ENCODE data around the gene NACA. TPM values are rescaled to one million over a fixed set of nuclear protein-coding genes. Genes with fewer than 3 reads are reported as not detected.

The NACA gene
- total and polyA plus RNA-seq, 2 experiments from 2014 or later = 1,081 to 2,495 TPM

- no peak for DNase-seq (ENCODE audit: low spot score)
- no peak overlapping the region for H3K4me3 ChIP-seq
- no peaks in the 10 kb centered on the region for H3K9me2 ChIP-seq (ENCODE audit: insufficient read depth)
- peaks cover 64% of the 10 kb centered on the region for H3K36me3 Mint-ChIP-seq (ENCODE audit: low read depth)
- peaks cover 9% of the 10 kb centered on the region; the same call in 1 of the 2 replicates for H3F3A ChIP-seq (replicated peaks; ENCODE audit: low read depth)
- no peak overlapping the region for H3K4me2 ChIP-seq
- H3K79me2 ChIP-seq (replicated peaks; ENCODE audit: insufficient read depth) = peaks cover 100% of the 10 kb centered on the region
- no peaks in the 10 kb centered on the region for H3K27me3 ChIP-seq (ENCODE audit: insufficient read depth)
- H4K20me1 ChIP-seq (replicated peaks; ENCODE audit: insufficient read depth) = peaks cover 76% of the 10 kb centered on the region
- H3K27me3 Mint-ChIP-seq (ENCODE audit: insufficient read depth, low read depth, poor library complexity) = peaks cover 7% of the 10 kb centered on the region
- H3K36me3 ChIP-seq (ENCODE audit: insufficient read depth) = peaks cover 20% of the 10 kb centered on the region
- no peak overlapping the region for H3K27ac ChIP-seq (ENCODE audit: low read depth)
- no peak for ATAC-seq
- H3K9me3 Mint-ChIP-seq = no peaks in the 10 kb centered on the region
- TF ChIP-seq POLR2AphosphoS5 (IDR thresholded peaks at IDR 0.05; ENCODE audit: low read depth) (no peak), JUNB (IDR thresholded peaks at IDR 0.05; ENCODE audit: unreplicated experiment) (no peak), ETS1 (IDR thresholded peaks at IDR 0.05) (no peak), NANOG (IDR thresholded peaks at IDR 0.05; ENCODE audit: borderline replicate concordance) (no peak), REST (IDR thresholded peaks at IDR 0.05; ENCODE audit: unreplicated experiment) (no peak), CTCF (conservative IDR thresholded peaks at IDR 0.05; ENCODE audit: low read depth in 2 of 2) (no peak), ZNF331 (CRISPR knock-in tag; IDR thresholded peaks at IDR 0.05; ENCODE audit: low read depth) (no peak), ZNF462 (CRISPR knock-in tag; IDR thresholded peaks at IDR 0.05) (no peak), STAT1 (IDR thresholded peaks at IDR 0.05; ENCODE audit: unreplicated experiment) (no peak), EZH2phosphoT487 (IDR thresholded peaks at IDR 0.05; ENCODE audit: unreplicated experiment) (no peak), EZH2 (IDR thresholded peaks at IDR 0.05; ENCODE audit: low read depth, unreplicated experiment) (no peak), ZNF114 (CRISPR knock-in tag; IDR thresholded peaks at IDR 0.05) (no peak), CREB1 (CRISPR knock-in tag; IDR thresholded peaks at IDR 0.05; ENCODE audit: low read depth) (no peak)
- H3K4me1 ChIP-seq (ENCODE audit: insufficient read depth) = no peaks in the 10 kb centered on the region; the same call in none of the 2 replicates
- no peak overlapping the region for H2AFZ ChIP-seq
- no peak overlapping the region for H3K4me3 Mint-ChIP-seq
- no peak overlapping the region for H3K27ac Mint-ChIP-seq
- peaks cover 8% of the 10 kb centered on the region for H3K4me1 Mint-ChIP-seq
These were observed 48.1 kb downstream of the NACA start for GRCh38 chr12:56676851-56677580.
